Activated CD4-positive, alpha-beta T cell treated with anti-CD3 and anti-CD28 coated beads, Interleukin-2, amount 10 ng/mL, durations not matched to agents 24 days and 14 days (primary cell): ENCODE results near the gene CA12. TPM values are rescaled to one million over a fixed set of nuclear protein-coding genes. Genes with fewer than 3 reads are reported as not detected.

Source experiments
- DNase-seq: peaks from one replicate; pipeline ENCODE4 v3.0.0; 2022
- H3K27ac Mint-ChIP-seq: one replicate; pipeline ENCODE4 v1.8.0; 2022; ENCODE audit warnings: mild to moderate bottlenecking, mixed read lengths
- H3K27me3 Mint-ChIP-seq: one replicate; pipeline ENCODE4 v1.8.0; 2022; ENCODE audit warnings: mixed read lengths
- H3K36me3 Mint-ChIP-seq: one replicate; pipeline ENCODE4 v1.8.0; 2022; ENCODE audit warnings: low read depth, mild to moderate bottlenecking, mixed read lengths
- H3K4me1 Mint-ChIP-seq: one replicate; pipeline ENCODE4 v1.8.0; 2021; ENCODE audit warnings: mixed read lengths
- H3K4me3 Mint-ChIP-seq: one replicate; pipeline ENCODE4 v1.8.0; 2022; ENCODE audit warnings: mild to moderate bottlenecking, moderate library complexity, mixed read lengths
- H3K9me3 Mint-ChIP-seq: one replicate; pipeline ENCODE4 v1.8.0; 2021; ENCODE audit warnings: mixed read lengths
- intact Hi-C: fragments of 100-400 bp; cut with micrococcal nuclease; formaldehyde crosslinking; loops from one replicate; pipeline ENCODE4 v1.15.1; 2023
- total RNA-seq: library from RNA; stranded (reverse); gene quantifications from 2 replicates; pipeline ENCODE4 v1.2.3, GENCODE V29; 2022

The CA12 gene
- total RNA-seq, 1 donor from 2014 or later: 0.63 TPM

DNA sequence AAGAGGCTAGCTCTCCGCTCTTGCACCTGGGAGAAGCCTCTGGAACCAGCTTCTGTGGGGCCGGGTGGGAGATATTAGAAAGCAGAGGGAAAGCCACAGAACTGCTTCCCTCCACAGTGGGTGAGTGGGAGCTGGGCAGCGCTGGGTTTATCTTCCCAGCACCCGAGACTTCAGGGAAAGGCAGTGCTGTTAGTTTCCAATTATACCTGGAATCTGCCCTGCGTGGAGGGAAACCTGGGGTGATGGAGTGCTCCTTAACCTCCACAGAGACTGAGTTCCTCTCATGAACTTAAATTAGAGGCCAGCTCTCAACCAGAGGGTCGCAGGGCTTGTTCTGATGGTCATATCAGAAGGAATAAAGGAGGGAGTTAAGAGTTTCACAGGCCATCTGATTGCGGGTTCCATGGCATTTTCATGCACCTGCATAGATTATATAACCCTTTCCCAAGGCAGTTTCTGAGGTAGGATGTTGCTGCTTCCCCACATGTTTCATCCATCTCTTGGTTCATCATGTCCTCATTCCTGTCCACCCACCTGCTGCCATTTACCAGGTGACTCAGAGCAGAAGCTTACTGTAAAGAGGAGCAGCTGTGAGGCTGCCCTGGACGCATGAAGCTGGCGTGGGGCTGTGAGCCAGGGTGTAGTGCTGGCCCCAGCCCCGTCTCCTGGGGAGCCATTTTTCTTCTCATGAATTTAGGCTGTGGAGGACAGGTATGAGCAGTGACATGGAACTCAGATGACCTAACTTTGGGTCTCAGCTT lies 42.5 kb downstream of the CA12 start:
- intact Hi-C loops: no loop called here
- Mint-ChIP-seq H3K4me1 (no peaks in the 10 kb centered on the region), H3K4me3 (no peak overlapping the region), H3K36me3 (no peaks in the 10 kb centered on the region), H3K9me3 (no peaks in the 10 kb centered on the region), H3K27me3 (peaks cover 11% of the 10 kb centered on the region), H3K27ac (no peak overlapping the region)
- DNase-seq: no peak

DNA sequence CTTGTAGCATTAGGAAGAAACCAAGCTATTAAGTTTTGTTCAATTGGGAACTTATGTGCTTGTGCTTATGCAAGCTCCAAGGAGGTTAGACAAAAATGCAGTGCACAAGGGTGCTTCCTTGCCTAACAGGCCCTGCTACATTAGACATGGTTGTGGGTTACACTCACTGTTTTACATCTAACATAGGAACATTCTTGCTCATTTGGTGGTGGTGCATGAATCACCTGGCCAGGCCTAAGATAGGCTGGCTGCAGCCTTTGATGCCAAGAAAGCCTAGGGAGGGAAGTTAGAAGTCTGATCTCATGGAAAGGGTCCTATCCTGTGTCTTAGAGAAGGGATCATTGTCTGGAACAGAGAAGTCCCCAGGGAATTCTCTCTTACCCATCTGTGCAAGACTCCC lies 43.5 kb downstream of the CA12 start:
- no peak overlapping the region for H3K4me3 Mint-ChIP-seq
- H3K27ac Mint-ChIP-seq: no peak overlapping the region
- no peaks in the 10 kb centered on the region for H3K9me3 Mint-ChIP-seq
- no peaks in the 10 kb centered on the region for H3K4me1 Mint-ChIP-seq
- no peak for DNase-seq
- intact Hi-C loops: no loop called here
- H3K27me3 Mint-ChIP-seq: peaks cover 3% of the 10 kb centered on the region
- no peaks in the 10 kb centered on the region for H3K36me3 Mint-ChIP-seq

DNA sequence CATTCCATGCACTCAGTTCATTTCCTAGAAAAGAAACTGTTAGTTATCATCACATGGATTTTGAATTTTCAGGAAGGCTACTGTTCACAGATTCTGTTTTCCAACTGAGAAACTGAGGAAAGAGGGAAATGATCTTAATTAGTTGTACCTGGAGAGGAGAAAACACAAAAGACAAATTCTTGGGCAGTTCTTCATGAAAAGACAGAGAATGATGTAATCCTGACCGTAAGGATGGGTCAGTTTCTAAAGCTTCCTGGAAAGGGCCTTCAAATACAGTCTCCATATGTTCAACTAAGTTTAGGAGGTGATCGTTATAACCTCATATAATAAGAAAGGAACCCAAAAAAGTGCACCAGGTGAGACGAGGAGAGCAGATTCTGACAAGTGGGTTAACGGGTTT lies 44.6 kb downstream of the CA12 start:
- H3K4me3 Mint-ChIP-seq: no peak overlapping the region
- H3K9me3 Mint-ChIP-seq: no peaks in the 10 kb centered on the region
- H3K27ac Mint-ChIP-seq: no peak overlapping the region
- H3K27me3 Mint-ChIP-seq: peaks cover 5% of the 10 kb centered on the region
- DNase-seq: no peak
- H3K4me1 Mint-ChIP-seq: no peaks in the 10 kb centered on the region
- intact Hi-C loops: no loop called here
- H3K36me3 Mint-ChIP-seq: no peaks in the 10 kb centered on the region

DNA sequence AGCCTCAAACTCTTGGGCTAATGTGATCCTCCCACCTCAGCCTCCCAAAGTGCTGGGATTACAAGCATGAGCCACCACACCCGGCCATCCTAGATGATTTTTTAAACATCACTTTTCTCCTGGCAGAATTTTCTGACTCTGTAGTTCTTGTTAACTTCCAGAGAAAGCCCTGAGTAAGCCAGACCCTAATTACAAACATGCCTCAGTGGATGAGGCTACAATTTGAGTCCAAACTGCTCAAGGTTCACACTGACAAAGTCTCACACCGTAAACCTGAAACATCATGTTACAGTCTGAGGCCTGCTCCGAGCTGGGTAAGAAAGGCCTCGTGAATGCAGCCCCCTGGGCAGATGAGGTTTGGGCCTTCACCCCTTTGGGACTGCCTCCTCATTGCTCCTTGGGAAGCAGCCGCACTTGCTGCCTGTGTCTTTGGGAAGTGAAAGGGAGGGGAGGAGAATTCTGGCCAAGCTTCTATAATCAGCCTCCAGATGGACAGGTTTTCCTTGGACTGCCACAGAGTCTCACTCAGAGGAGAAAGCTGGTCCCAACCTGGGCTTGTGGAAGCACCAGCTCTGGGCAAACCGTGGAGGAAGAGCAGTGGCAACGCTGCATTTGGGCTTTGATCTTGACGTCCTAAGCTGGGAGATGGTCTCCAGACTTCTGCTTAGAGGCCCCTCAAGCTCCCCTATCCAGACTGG lies 46.0 kb downstream of the CA12 start:
- Mint-ChIP-seq H3K36me3 (no peaks in the 10 kb centered on the region), H3K4me3 (no peak overlapping the region), H3K9me3 (no peaks in the 10 kb centered on the region), H3K27me3 (peaks cover 5% of the 10 kb centered on the region), H3K4me1 (no peaks in the 10 kb centered on the region), H3K27ac (no peak overlapping the region)
- DNase-seq: no peak
- intact Hi-C loops: no loop called here

DNA sequence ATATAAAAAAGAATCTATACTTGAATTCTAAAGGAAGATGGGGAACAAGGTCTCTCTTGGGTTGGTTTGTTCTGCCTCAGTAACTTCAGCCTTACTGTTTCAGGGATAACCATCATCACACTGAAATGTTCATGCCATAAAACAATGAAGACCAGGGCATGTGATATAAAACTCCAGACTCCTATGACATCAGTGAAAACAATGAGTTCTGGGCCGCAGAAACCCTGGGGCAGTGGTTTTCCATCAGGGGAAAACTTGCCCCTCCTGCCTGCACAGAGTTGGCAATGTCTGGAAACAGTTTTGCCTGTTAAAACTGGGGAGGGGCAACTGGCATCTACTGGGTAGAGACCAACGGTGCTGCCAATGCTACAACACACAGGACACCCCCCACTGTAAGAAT lies 46.8 kb downstream of the CA12 start:
- H3K36me3 Mint-ChIP-seq: no peaks in the 10 kb centered on the region
- intact Hi-C loops: no loop called here
- H3K27ac Mint-ChIP-seq: no peak overlapping the region
- H3K9me3 Mint-ChIP-seq: no peaks in the 10 kb centered on the region
- H3K27me3 Mint-ChIP-seq: peaks cover 5% of the 10 kb centered on the region
- DNase-seq: no peak
- no peak overlapping the region for H3K4me3 Mint-ChIP-seq
- H3K4me1 Mint-ChIP-seq: no peaks in the 10 kb centered on the region

DNA sequence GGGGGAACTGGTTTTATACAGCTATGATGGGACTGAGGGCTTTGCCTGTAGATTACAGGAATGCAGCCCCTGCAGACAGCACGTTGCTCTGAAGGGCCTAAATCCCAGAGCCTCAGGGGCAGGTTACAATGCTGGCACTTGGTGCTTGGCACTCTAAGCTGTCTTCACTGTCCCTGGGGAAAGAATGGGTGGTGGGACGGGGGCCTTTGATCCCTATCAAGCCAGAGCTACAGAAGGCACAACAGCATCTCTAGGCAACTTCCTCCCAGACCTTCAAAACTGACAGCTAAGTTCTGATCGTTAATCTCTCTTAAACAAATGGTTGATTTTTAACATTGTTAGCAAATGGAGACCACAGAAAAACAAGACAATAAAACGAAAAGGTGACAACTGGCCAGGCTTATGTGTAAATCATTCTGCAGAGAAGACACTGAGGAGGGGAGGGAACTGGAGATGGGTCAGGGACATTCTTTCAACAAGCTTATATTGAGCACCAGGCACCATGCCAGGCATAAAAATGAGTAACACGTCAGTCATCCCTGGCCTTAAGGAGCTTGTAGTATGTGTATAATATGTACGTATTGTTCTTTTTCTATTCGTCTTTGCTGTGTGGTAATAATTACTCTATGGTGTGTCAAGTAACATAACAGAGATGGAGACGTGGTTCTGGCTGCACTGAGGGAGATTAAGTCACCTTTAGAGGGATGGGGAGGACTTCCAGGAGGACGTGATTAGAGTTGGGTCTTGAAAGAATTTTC lies 49.1 kb downstream of the CA12 start:
- peaks cover 5% of the 10 kb centered on the region for H3K27me3 Mint-ChIP-seq
- H3K4me1 Mint-ChIP-seq: no peaks in the 10 kb centered on the region
- intact Hi-C loops: no loop called here
- no peak overlapping the region for H3K4me3 Mint-ChIP-seq
- H3K27ac Mint-ChIP-seq: no peak overlapping the region
- H3K9me3 Mint-ChIP-seq: no peaks in the 10 kb centered on the region
- H3K36me3 Mint-ChIP-seq: no peaks in the 10 kb centered on the region
- no peak for DNase-seq

DNA sequence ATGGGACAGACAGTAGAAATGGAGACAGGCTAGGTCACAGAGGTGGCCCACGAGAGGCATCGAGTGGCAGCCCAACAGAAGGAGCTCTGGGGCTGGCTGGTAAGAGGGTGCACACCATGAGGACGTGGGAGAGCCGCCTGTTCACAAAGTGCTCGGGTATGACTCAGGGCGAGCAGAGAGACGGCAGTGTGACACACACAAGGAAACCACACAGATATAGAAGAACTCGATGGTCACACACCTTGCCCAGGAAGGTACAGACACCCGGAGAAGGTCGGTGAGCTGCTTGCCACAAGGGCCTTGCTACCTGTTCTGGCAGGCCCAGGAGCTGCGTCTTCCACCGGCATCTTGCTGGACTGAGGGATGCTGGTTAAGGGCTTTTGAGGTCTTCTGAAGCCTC lies 50.2 kb downstream of the CA12 start:
- DNase-seq: no peak
- Mint-ChIP-seq H3K9me3 (no peaks in the 10 kb centered on the region), H3K4me3 (no peak overlapping the region), H3K36me3 (no peaks in the 10 kb centered on the region), H3K27me3 (peaks cover 7% of the 10 kb centered on the region), H3K4me1 (no peaks in the 10 kb centered on the region), H3K27ac (no peak overlapping the region)
- intact Hi-C loops: no loop called here

DNA sequence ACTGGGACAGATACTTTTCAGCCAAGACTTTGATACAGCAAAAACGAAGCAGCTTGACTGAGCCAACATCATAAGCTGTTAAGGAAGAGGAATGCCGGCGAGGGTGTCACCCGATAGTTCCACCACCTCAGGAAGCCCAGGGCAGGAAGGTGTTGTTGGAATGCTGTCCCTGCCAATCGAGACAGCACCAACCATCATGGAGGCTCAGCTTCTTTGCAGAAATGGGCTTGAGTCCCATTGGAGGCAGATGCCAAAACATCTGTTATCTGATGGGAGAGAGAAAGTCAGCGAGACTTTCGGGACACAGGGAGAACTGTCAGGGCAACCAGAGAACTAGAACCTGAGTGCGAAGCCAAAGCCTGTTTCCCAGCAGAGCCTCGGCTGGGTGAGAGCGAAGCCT lies 50.7 kb downstream of the CA12 start:
- Mint-ChIP-seq H3K27ac (no peak overlapping the region), H3K9me3 (no peaks in the 10 kb centered on the region), H3K36me3 (no peaks in the 10 kb centered on the region), H3K4me3 (no peak overlapping the region), H3K27me3 (peaks cover 7% of the 10 kb centered on the region), H3K4me1 (no peaks in the 10 kb centered on the region)
- intact Hi-C loops: no loop called here
- no peak for DNase-seq

DNA sequence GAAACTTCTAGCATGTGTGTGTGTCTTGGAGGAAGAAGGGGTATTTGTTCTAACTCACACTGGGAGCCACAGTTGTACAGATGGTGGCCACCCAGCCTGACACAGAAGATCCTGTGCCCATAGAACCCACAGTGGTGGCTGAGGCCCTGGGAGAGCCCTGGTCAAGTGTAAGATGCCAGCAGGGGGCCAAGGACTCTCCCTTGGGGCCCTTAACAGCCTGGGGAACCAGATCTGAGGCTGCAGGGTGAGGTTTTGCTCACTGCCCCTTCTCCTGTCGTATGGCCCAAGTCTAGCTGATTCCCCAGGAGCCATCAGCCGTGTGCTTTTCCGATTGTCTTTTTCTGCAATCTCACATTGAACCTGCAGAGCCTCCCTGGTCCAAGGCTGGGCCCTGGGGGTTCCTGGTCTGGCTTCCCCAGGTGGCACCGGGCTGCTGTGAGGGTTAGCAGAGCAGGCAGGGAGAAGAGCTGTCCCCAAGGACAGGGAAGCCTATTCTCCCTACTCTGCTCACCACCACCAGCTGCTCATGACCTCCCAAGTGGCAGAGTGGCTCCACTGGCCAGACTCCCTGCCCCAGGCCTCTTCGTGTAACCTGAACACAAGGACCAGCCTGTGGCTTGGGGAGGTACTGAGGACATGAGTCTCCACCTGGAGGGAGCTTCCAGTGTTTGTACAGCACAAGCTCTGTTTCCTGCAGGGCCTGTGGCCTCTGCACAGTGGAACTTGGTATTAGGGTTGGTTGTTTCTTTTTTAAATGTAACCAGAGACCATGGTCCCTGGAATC lies 51.9 kb downstream of the CA12 start:
- DNase-seq: no peak
- intact Hi-C loops: no loop called here
- Mint-ChIP-seq H3K27me3 (peaks cover 7% of the 10 kb centered on the region), H3K9me3 (no peaks in the 10 kb centered on the region), H3K4me3 (no peak overlapping the region), H3K36me3 (no peaks in the 10 kb centered on the region), H3K4me1 (no peaks in the 10 kb centered on the region), H3K27ac (no peak overlapping the region)

DNA sequence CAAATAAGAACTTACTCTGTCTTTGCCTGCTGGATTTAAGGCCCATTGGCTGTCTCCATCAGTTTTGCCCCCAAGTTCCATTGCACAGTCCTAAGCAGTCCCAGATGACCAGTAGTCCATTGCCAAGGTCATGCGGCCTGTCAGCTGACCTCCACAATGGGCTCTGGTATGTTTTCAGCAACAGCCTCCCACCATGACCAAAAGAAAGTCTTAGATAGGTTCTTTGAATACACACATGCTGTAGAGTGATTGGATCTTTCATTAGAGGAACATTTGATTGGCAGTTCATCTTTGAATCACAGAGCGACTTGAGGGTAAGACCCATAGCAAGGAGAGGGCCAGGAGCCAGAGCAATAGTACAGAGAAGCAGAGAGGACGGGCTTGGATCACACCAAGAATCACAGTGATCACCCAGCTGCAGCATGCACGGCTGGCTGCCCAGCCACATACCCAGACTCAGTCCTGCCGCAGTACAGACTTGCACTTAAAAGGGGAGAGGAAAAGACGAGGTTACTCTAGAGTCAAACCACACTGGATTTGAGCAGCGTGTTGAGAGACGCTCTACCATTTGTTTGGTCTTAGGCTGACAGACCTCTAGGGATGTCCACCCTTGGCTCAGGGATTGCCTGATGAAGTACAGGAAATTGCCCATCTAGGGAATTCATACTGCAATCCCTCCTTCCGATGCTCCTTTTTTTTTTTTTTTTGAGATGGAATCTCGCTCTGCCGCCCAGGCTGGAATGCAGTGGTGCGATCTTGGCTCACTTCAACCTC lies 53.8 kb downstream of the CA12 start:
- H3K27ac Mint-ChIP-seq: no peak overlapping the region
- intact Hi-C loops: no loop called here
- no peak for DNase-seq

DNA sequence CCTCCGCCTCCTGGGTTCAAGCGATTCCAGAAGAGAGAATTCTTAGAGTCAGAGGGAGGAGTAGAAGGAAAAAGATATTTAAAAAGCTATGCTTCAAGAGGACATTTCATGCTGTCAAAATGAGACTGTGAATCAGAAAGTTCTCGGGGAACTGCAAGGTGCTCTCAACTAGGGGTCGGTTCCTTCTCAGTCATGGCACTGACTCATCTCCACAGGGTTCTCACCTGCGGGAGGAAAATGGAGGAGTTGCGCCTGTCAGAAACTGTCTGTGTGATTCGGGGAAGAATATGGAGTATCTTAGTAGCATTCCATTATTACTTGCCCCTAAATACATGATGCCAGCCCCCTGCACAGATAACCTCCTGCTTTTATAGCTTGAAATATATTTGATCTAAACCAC lies 56.9 kb downstream of the CA12 start:
- intact Hi-C loops: no loop called here
- no peaks in the 10 kb centered on the region for H3K4me1 Mint-ChIP-seq
- H3K27me3 Mint-ChIP-seq: peaks cover 2% of the 10 kb centered on the region
- no peak overlapping the region for H3K27ac Mint-ChIP-seq
- H3K9me3 Mint-ChIP-seq: no peaks in the 10 kb centered on the region
- no peak for DNase-seq
- no peak overlapping the region for H3K4me3 Mint-ChIP-seq
- H3K36me3 Mint-ChIP-seq: no peaks in the 10 kb centered on the region

More for the DNA sequence above, 53.8 kb downstream of the CA12 start:
- Mint-ChIP-seq H3K4me3 (no peak overlapping the region), H3K4me1 (no peaks in the 10 kb centered on the region), H3K9me3 (no peaks in the 10 kb centered on the region), H3K36me3 (no peaks in the 10 kb centered on the region), H3K27me3 (peaks cover 5% of the 10 kb centered on the region)

DNA sequence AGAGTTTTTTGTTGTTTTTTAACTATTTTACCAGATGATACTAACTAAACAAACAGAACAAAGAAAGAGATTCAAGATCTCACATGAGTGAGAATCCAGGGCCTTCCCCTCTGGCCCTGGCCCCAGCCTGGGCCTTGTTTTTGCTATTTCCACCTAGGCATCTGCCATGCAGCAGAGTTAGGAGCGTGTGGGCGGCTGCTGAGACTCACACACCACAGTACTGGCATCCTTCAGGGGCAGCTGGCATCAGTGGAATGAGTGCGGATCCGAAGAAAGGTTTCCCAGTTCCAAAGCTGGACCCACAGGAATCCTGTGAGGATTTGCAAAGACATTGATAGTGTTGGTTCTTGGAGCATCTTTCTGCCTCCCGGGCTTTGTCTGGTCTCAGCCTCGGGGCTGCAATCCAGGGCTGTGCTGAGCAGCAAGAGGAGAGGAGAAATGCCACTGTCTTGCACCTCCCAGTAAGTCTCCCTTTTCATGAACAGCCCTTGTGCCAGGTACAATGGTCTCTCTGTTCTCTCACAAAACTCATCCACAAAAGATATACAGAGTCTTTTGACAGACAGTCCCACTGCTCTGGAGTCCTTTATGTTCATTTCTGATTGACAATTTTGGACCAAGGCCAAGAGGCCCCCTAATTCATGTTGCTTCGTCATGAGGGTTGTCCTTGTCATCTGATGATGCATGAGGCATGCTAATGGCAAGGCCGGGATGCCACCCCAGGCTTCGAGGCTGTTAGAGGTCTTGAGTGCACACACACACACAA lies 57.7 kb downstream of the CA12 start:
- H3K9me3 Mint-ChIP-seq: no peaks in the 10 kb centered on the region
- H3K27ac Mint-ChIP-seq: no peak overlapping the region
- H3K4me3 Mint-ChIP-seq: no peak overlapping the region
- intact Hi-C loops: no loop called here
- H3K4me1 Mint-ChIP-seq: no peaks in the 10 kb centered on the region
- no peaks in the 10 kb centered on the region for H3K36me3 Mint-ChIP-seq
- no peak for DNase-seq
- peaks cover 2% of the 10 kb centered on the region for H3K27me3 Mint-ChIP-seq

DNA sequence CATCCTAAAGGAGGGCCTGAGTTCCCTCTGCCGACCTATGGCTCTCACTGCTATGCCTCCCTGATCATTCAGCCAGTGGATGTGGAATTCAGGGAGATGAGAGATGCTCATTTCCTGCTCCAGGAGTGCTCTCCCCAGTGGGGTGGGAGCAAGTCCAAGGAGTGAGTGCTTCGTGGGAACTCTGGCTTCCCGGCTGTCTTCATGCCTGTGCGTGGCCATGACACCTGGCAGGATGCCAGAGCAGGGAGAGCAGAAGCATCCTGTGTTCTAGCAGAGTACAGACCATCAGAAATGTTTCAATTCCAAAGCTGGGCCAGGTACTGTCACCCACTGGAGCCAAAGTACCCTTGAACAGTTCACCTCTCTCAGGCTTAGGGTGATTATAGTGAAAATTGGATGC lies 59.1 kb downstream of the CA12 start:
- no peak for DNase-seq
- no peaks in the 10 kb centered on the region for H3K36me3 Mint-ChIP-seq
- no peak overlapping the region for H3K4me3 Mint-ChIP-seq
- H3K4me1 Mint-ChIP-seq: no peaks in the 10 kb centered on the region
- H3K27ac Mint-ChIP-seq: no peak overlapping the region
- peaks cover 2% of the 10 kb centered on the region for H3K27me3 Mint-ChIP-seq
- intact Hi-C loops: no loop called here
- no peaks in the 10 kb centered on the region for H3K9me3 Mint-ChIP-seq
